Muscle layer of duodenum (tissue), 2 donors: Measurements from ENCODE around the gene NIT1.

Experiments used
- H3K27ac ChIP-seq: one replicate; pipeline ENCODE4 v1.7.0; 2013; ENCODE audit warnings: mild to moderate bottlenecking, low read length
- H3K27me3 ChIP-seq: one replicate; pipeline ENCODE4 v1.7.0; 2013; ENCODE audit warnings: low read depth, mild to moderate bottlenecking, control low read depth, low read length
- H3K36me3 ChIP-seq, 2 donors: one replicate each; pipeline ENCODE4 v1.7.0; 2013; ENCODE audit warnings: low read length in 2 of 2, control low read depth in 1 of 2, mild to moderate bottlenecking in 1 of 2; ENCODE audit not compliant: insufficient read depth in 2 of 2, control insufficient read depth in 1 of 2
- H3K4me1 ChIP-seq, 2 donors: one replicate each; pipeline ENCODE4 v1.7.0; 2013; ENCODE audit warnings: low read length in 2 of 2, mild to moderate bottlenecking in 2 of 2, control low read depth in 1 of 2, moderate library complexity in 1 of 2; ENCODE audit not compliant: insufficient read depth in 2 of 2, control insufficient read depth in 1 of 2
- H3K4me3 ChIP-seq, 2 donors: one replicate each; pipeline ENCODE4 v1.7.0; 2013; ENCODE audit warnings: low read length in 2 of 2, low read depth in 1 of 2, mild to moderate bottlenecking in 1 of 2
- H3K9me3 ChIP-seq, 2 donors: one replicate each; pipeline ENCODE4 v1.7.0; 2013; ENCODE audit warnings: low read length in 2 of 2, control low read depth in 1 of 2, mild to moderate bottlenecking in 1 of 2; ENCODE audit not compliant: control insufficient read depth in 1 of 2
- donor health status: healthy.

Gene NIT1

DNA sequence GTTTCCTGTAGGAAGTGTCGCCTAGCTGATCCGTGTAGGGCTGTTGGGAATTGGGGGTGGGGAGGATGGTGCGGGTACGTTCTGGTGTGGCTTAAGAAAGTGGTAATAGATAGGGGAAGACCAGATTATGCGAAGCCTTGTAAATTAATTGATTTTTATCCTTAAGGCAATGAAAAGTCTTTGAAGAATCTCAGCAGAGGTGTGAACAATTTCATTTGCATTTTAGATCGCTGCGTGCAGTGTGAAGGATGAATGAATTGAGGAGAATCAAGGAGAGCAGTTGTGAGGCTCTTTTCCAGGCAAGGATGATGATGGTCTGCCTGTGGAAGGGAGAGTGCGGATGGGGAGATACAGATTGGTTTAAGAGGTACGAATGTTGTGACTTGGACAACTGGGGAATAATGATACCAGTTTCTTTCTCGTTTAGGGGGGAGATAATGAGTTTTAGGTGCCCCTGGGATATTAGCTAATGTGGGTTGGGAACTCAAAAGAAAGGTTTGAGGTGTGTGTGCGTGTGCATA is 15.4 kb downstream of the NIT1 start:
- H3K4me1 ChIP-seq: peaks cover 10 to 58% of the 10 kb centered on the region in 2 donors
- H3K9me3 ChIP-seq: no peaks in the 10 kb centered on the region
- H3K4me3 ChIP-seq: peak overlapping the region; percentile 86 to 98
- H3K27ac ChIP-seq: peak overlapping the region; percentile 99
- H3K36me3 ChIP-seq: peaks cover 13 to 26% of the 10 kb centered on the region in 2 donors
- no peaks in the 10 kb centered on the region for H3K27me3 ChIP-seq

DNA sequence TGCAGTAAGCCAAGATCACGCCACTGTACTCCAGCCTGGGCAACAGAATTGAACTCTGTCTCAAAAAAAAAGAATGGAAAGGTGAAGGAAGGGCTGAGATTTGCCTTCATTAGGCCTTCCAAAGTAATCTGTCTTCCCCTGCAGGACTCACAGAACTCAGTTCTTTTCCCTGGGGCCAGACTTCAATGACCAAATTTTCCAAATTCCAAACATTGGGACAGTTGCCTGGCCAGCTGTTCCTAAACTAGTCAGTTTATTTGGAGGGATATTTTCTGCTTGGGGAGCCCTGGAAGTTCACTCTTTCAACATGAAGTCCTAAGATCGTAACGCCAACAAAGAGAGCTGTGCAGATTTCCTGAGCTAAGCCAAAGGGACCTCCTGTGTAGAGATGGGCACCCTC is 20.0 kb downstream of the NIT1 start:
- Histone ChIP-seq H3K9me3 (no peaks in the 10 kb centered on the region), H3K36me3 (no peaks in the 10 kb centered on the region), H3K4me1 (peaks cover 0 to 26% of the 10 kb centered on the region in 2 donors), H3K4me3 (no peak overlapping the region), H3K27me3 (no peaks in the 10 kb centered on the region), H3K27ac (no peak overlapping the region)

DNA sequence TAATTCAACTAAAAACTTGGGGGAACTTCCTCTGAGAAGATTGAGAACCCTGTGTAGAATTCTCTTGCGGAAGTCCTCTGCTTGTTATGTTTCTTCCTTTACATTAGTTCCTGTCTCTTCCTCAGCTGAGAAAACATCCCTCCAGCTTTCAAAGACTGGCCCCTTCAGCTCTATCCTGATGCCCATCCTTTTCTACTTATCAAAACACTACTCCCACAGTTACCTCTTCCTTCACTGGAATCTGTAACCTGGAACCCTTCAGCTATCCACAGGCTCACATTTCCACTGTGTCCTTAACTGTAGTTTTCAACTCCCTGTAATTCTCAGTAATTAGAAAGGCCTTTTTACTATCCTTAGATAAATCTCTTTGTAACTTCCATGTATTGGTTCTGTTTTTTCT is 20.5 kb downstream of the NIT1 start:
- Histone ChIP-seq H3K4me1 (peaks cover 0 to 24% of the 10 kb centered on the region in 2 donors), H3K27me3 (no peaks in the 10 kb centered on the region), H3K36me3 (no peaks in the 10 kb centered on the region), H3K27ac (no peak overlapping the region), H3K4me3 (no peak overlapping the region), H3K9me3 (no peaks in the 10 kb centered on the region)

DNA sequence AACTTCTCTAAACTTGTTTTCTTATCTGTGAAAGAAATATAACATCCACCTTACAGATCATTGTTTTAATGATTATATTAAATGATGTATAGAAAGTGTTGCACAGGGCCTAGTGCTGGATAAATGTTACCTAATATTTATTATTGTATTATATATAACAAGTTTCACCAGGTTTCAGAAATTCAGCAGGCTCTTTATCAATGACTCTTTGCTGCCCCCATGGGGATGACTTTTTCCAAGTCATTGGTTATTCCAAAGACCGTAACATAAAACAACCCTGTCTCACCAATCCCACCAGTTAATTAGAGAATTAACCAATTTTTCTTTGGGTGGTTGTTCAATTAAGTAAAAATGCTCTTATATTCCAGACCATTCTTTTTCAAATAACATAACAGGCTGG is 21.9 kb downstream of the NIT1 start:
- Histone ChIP-seq H3K4me3 (no peak overlapping the region), H3K36me3 (no peaks in the 10 kb centered on the region), H3K4me1 (peaks cover 0 to 15% of the 10 kb centered on the region in 2 donors), H3K27ac (no peak overlapping the region), H3K27me3 (no peaks in the 10 kb centered on the region), H3K9me3 (no peaks in the 10 kb centered on the region)

DNA sequence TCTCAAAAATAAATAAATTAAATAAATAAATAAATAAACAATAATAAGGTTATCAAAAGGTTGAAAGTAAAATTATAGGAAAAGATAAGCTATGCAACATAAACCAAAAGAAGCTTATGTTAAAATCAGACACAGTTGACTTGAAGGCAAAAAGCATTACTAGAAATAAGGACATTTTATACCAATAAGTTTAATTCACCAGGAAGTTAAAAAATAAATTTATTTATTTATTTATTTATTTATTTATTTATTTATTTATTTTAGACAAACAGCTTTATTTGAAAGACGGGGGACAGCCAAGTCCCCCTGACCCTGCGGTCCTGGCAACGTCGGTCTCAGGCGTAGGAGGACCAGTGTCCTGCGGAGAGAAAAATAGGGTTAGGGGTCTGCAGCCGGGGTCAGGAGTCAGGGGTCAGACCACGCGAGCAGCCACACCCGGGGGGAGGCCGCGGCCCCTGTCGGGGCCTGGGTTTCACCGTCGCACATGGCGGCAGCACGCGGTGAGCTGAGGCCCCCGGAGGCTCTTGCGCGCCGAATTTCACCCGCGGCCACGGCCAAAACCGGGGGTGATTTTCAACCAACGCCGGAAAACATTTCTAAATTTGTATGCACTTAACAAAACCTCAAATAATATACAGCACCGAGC is 23.0 kb downstream of the NIT1 start:
- no peak overlapping the region for H3K4me3 ChIP-seq
- H3K4me1 ChIP-seq: peaks cover 0 to 13% of the 10 kb centered on the region in 2 donors
- H3K27me3 ChIP-seq: no peaks in the 10 kb centered on the region
- no peaks in the 10 kb centered on the region for H3K9me3 ChIP-seq
- no peaks in the 10 kb centered on the region for H3K36me3 ChIP-seq
- H3K27ac ChIP-seq: no peak overlapping the region

DNA sequence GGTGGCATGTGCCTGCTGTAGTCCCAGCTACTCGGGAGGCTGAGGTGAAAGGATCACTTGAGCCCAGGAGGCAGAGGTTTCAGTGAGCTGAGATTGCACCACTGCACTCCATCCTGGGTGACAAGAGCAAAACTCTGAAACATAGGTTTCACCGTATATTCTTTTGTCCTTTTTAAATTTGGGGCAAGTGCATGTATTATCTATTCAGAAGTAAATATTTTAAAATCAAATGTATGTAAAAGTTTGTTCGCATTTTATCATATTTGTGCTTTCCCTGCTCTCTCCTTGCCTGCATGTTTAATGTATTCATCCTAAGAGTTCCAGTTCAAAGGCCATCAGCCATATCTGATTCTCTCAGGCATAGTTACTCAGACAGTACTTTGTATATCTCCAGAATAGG is 27.9 kb downstream of the NIT1 start:
- H3K4me3 ChIP-seq: no peak overlapping the region
- no peaks in the 10 kb centered on the region for H3K36me3 ChIP-seq
- no peaks in the 10 kb centered on the region for H3K27me3 ChIP-seq
- no peaks in the 10 kb centered on the region for H3K4me1 ChIP-seq
- H3K27ac ChIP-seq: no peak overlapping the region
- no peaks in the 10 kb centered on the region for H3K9me3 ChIP-seq

DNA sequence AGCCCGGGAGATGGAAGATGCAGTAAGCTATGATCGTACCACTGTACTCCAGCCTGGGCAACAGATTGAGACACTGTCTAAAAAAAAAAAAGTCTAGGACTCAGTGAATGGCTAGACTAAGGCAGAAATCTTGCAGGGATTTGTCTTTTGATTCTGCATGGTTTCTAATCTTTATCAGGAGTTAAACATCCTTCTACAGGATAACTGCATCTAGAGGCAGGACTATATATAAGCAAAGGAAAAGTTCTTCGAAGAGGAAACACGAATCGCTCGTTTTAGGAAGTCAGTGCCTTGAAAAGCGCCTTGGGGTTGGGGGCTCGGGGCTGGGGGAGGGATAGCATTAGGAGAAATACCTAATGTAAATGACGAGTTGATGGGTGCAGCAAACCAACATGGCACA is 35.3 kb downstream of the NIT1 start:
- Histone ChIP-seq H3K36me3 (peaks cover 10 to 18% of the 10 kb centered on the region in 2 donors), H3K4me3 (peak overlapping the region; percentile 75 to 99), H3K4me1 (peaks cover 0 to 14% of the 10 kb centered on the region in 2 donors), H3K9me3 (no peaks in the 10 kb centered on the region), H3K27me3 (no peaks in the 10 kb centered on the region), H3K27ac (peak overlapping the region; percentile 99)

DNA sequence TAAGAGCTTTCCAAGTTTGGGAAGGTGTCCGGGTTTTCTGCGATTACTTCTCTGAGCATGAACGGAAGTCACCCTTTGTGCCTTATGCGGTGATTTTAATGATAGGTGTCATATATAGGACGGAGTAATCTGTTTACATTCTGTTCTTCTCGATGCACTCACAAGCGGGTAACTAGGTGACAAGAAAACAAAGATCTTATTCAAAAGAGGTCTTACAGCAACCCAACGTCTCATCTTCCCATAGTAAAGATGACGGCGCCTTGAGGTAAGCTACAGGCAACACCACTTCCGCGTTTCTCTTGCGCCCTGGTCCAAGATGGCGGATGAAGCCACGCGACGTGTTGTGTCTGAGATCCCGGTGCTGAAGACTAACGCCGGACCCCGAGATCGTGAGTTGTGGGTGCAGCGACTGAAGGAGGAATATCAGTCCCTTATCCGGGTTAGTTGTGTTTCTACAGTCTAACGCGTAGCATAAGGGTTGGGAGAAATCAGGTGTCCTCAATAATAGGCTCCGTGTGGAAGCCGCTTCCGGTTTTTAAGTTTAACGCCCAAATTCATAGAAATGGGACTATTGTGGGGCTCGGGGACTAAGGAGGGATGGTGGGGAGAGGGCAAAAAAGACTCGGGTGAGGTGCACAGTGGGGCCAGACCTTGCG is 35.9 kb downstream of the NIT1 start, which contains the start of gene UFC1:
UFC1 (plus strand) TSS at position 297 of the 656 bp plus-strand sequence; CDS start at position 317, 20 bp downstream.
- H3K4me1 ChIP-seq: peaks cover 0 to 17% of the 10 kb centered on the region in 2 donors

DNA sequence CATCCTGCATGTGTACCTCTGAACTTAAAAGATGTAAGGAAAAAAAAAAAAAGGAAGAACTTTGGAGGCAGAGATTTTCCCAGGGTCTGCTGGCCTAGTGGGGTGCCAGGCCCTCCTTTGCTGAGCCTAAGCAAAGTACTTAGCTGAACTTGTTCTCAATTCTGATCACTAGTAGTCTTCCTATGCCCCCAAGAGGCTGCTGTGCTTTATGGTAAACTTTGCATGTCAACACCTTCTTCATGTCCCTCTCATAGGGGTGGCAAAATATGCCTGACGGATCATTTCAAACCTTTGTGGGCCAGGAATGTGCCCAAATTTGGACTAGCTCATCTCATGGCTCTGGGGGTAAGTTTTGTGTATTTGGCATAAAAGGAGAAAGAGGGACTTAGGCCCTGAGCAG is 40.0 kb downstream of the NIT1 start:
- H3K27ac ChIP-seq: no peak overlapping the region
- H3K27me3 ChIP-seq: no peaks in the 10 kb centered on the region
- no peaks in the 10 kb centered on the region for H3K9me3 ChIP-seq
- no peak overlapping the region for H3K4me3 ChIP-seq
- H3K4me1 ChIP-seq: peaks cover 0 to 45% of the 10 kb centered on the region in 2 donors
- peaks cover 28 to 39% of the 10 kb centered on the region in 2 donors for H3K36me3 ChIP-seq

More for the DNA sequence above, 35.9 kb downstream of the NIT1 start, which contains the start of gene UFC1:
- Histone ChIP-seq H3K36me3 (peaks cover 10 to 22% of the 10 kb centered on the region in 2 donors), H3K9me3 (no peaks in the 10 kb centered on the region), H3K4me3 (peak within 1 kb of the TSS; percentile 75 to 99), H3K27ac (peak within 1 kb of the TSS; percentile 99), H3K27me3 (no peaks in the 10 kb centered on the region)

DNA sequence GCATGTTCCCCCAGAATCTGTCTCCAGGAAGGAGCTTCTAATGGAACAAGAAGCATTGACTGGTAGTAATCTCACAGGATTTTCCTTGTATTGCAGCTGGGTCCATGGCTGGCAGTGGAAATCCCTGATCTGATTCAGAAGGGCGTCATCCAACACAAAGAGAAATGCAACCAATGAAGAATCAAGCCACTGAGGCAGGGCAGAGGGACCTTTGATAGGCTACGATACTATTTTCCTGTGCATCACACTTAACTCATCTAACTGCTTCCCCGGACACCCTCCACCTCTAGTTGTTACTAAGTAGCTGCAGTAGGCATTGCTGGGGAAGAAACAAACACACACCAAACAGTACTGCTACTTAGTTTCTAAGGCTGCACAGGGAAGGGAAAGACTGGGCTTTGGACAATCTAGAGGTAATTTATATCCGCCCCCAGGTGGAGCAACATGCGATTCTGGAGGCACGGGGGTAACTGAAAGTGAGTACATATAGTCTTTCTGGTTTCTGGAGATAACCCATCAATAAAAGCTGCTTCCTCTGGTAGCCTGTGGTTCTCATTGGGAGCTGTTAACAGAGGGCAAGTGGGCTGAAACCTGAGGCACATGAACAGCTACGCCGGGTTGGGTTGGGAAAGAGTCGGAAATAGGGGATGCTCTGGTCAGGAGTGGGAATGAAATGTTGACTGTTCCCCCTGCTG is 40.6 kb downstream of the NIT1 start:
- Histone ChIP-seq H3K27me3 (no peaks in the 10 kb centered on the region), H3K4me3 (peak overlapping the region; percentile 90 to 91), H3K36me3 (peaks cover 34 to 45% of the 10 kb centered on the region in 2 donors), H3K27ac (peak overlapping the region; percentile 78), H3K9me3 (no peaks in the 10 kb centered on the region), H3K4me1 (peaks cover 0 to 42% of the 10 kb centered on the region in 2 donors)
